GM10266 (cell line): ENCODE results near the gene PLN.

ENCODE experiments used
- DNase-seq: peaks from one replicate; pipeline ENCODE4 v3.0.0; 2012; ENCODE audit errors: extremely low spot score
- TF ChIP-seq, protein P1 (sequence below): IDR thresholded peaks from 2 replicates; pipeline ENCODE4 v1.5.1; 2012; ENCODE audit warnings: mild to moderate bottlenecking, low read depth; ENCODE audit not compliant: control insufficient read depth, insufficient read depth; ENCODE audit errors: missing control alignments

Gene PLN

GRCh38 chr6:118562959-118563358 lies 14.9 kb downstream of the PLN start:
- DNase-seq, result no peak
- TF ChIP-seq, protein P1, sequence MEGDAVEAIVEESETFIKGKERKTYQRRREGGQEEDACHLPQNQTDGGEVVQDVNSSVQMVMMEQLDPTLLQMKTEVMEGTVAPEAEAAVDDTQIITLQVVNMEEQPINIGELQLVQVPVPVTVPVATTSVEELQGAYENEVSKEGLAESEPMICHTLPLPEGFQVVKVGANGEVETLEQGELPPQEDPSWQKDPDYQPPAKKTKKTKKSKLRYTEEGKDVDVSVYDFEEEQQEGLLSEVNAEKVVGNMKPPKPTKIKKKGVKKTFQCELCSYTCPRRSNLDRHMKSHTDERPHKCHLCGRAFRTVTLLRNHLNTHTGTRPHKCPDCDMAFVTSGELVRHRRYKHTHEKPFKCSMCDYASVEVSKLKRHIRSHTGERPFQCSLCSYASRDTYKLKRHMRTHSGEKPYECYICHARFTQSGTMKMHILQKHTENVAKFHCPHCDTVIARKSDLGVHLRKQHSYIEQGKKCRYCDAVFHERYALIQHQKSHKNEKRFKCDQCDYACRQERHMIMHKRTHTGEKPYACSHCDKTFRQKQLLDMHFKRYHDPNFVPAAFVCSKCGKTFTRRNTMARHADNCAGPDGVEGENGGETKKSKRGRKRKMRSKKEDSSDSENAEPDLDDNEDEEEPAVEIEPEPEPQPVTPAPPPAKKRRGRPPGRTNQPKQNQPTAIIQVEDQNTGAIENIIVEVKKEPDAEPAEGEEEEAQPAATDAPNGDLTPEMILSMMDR, result no peak

- DNase-seq, result peak; percentile 48
- TF ChIP-seq, protein P1, result peak; percentile 74
Measured at GRCh38 chr6:118565311-118565960, 17.3 kb downstream of the PLN start.

DNA sequence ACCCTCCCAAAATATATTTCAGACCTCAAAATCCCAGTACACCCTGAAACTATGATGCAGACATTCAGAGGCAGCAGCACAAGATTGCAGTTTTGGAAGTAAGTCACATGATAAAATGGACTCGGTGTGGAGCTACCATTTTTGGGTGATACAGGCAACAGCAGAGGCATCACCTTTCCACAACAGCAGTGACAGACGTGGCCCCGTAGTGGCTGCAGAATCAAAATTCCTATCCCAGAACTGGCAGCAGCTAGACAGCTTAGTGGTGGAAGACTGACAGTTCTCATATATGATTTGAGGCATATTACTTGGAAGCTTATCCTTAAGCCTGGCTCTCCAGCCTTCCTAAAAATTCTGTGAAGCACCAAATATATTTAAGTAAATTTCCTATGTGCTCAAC lies 19.9 kb downstream of the PLN start:
- no peak for DNase-seq
- TF ChIP-seq, protein P1, result no peak

GRCh38 chr6:118569498-118569897 lies 21.4 kb downstream of the PLN start:
- no peak for DNase-seq
- TF ChIP-seq, protein P1, result no peak

DNA sequence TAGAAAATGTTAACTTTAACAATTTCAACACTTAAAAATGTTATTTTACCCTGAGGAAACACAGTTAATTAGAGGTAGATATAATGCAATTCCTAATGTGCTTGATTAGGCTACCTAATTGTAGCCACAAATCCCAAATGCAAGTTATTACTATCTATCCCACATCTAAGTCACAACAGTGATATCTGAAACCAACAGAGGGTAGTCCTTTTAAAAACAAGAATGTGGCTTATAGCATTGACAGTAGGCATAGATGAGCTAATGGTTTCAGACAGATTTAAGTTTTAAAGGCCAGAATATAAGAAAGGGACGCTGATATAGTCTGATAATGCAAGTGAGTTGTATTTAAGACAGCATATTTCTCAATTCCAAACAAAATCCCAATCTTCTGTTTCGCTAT lies 23.0 kb downstream of the PLN start:
- no peak for DNase-seq
- TF ChIP-seq, protein P1, result no peak

DNA sequence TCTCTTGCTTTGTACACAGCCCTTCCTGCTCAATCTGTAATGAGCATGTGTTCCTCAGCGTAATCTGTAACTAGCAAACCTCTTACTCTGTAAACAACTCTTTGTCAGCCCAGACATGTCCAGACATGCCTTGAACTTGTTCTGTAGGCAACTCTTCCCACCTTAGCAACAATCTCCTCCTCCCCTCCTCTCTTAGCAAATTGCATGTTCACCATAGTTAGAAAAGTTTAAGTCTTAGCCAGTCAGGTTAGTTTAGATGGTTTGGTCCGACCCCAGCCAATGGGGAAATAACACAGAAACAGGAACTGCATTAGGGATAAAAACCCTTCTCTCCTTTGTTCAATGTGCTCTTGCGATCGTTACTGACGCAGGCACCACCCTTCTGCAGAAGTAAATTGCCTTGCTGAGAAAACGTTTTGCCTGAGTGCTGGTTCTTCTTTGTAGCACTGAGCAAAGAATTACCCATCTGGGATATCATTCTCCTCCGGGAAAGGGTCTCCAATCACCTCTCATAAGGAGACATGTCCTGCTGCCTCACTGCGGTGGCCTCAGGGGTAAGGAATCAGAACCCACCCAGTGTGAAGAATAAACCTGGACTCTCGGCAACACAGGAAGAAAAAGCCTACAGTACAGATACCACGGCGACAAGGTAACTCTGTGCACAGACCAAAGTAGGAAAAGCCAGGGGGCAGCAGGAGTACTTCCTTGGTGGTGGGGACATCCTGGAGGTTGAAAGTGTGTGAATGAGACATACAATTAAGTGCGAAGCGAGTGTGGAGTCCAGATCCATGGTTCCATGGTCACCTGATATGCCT lies 26.2 kb downstream of the PLN start:
- TF ChIP-seq, protein P1, result no peak
- DNase-seq, result no peak

DNA sequence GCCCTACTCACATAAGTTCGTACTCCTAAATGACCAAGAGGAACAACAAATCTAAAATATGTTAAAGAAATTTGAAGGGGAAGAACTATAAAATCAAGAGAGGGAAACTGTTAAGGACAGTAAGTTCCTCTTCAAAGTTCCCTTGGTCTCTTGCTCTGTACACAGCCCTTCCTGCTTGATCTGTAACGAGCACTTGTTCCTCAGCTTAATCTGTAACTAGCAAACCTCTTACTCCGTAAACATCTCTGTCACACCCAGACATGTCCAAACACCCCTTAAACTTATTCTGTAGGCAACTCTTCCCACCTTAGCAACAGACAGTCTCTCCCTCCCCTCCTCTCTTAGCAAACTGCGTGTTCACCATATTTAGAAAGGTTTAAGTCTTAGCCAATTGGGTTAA lies 29.9 kb downstream of the PLN start:
- TF ChIP-seq, protein P1, result no peak
- no peak for DNase-seq
